ENCODE data around the gene LNPK.

- TF ChIP-seq, protein P1, sequence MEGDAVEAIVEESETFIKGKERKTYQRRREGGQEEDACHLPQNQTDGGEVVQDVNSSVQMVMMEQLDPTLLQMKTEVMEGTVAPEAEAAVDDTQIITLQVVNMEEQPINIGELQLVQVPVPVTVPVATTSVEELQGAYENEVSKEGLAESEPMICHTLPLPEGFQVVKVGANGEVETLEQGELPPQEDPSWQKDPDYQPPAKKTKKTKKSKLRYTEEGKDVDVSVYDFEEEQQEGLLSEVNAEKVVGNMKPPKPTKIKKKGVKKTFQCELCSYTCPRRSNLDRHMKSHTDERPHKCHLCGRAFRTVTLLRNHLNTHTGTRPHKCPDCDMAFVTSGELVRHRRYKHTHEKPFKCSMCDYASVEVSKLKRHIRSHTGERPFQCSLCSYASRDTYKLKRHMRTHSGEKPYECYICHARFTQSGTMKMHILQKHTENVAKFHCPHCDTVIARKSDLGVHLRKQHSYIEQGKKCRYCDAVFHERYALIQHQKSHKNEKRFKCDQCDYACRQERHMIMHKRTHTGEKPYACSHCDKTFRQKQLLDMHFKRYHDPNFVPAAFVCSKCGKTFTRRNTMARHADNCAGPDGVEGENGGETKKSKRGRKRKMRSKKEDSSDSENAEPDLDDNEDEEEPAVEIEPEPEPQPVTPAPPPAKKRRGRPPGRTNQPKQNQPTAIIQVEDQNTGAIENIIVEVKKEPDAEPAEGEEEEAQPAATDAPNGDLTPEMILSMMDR (IDR thresholded peaks at IDR 0.05; ENCODE audit: low read depth, low read length, poor library complexity, severe bottlenecking): no peak
- no peak for TF ChIP-seq EZH2phosphoT487 (IDR thresholded peaks at IDR 0.05; ENCODE audit: borderline replicate concordance, low read length)
Measured at GRCh38 chr2:175981551-175981950, 20.5 kb downstream of the LNPK start.

Data from DOHH2 (cell line).